CD14-positive monocyte (primary cell): Measurements from ENCODE around the gene MACROD2. TPM values are rescaled to one million over a fixed set of nuclear protein-coding genes. Genes with fewer than 3 reads are reported as not detected.

Source experiments
- DNase-seq, 3 donors: peaks; one replicate each; pipeline ENCODE4 v3.0.0-alpha.2; 2011 to 2022
- H2AFZ ChIP-seq: 2 replicates; pipeline ENCODE4 v1.6.0; 2012; ENCODE audit warnings: mild to moderate bottlenecking, low read depth, low read length, inconsistent platforms; ENCODE audit not compliant: insufficient read depth, poor library complexity, severe bottlenecking
- H3K27ac ChIP-seq, 2 donors: 1 replicate in 1 of 2; 2 replicates in 1 of 2; pipeline ENCODE4 v1.5.1; 2012 to 2013; ENCODE audit warnings: low read length in 2 of 2, control low read depth in 1 of 2, inconsistent platforms in 1 of 2, low read depth in 1 of 2, mild to moderate bottlenecking in 1 of 2
- H3K27me3 ChIP-seq, 2 donors: one replicate each; pipeline versions ENCODE4 v1.6.0 to v1.6.1; 2011 to 2013; ENCODE audit warnings: low read length in 2 of 2; ENCODE audit not compliant: control insufficient read depth in 2 of 2, insufficient read depth in 2 of 2
- H3K36me3 ChIP-seq, 2 donors: replicated peaks in 1 of 2; 1 replicate in 1 of 2; 2 replicates in 1 of 2; pipeline versions ENCODE4 v1.5.1 to v1.6.1; 2012 to 2013; ENCODE audit warnings: low read length in 2 of 2, control low read depth in 1 of 2, inconsistent platforms in 1 of 2, mild to moderate bottlenecking in 1 of 2; ENCODE audit not compliant: insufficient read depth in 2 of 2, control insufficient read depth in 1 of 2
- H3K4me1 ChIP-seq, 2 donors: 1 replicate in 1 of 2; 2 replicates in 1 of 2; pipeline versions ENCODE4 v1.5.1 to v1.6.1; 2012 to 2013; ENCODE audit warnings: low read length in 2 of 2, control low read depth in 1 of 2, inconsistent platforms in 1 of 2, mild to moderate bottlenecking in 1 of 2, moderate library complexity in 1 of 2; ENCODE audit not compliant: insufficient read depth in 2 of 2, control insufficient read depth in 1 of 2
- H3K4me2 ChIP-seq: replicated peaks from 2 replicates; pipeline ENCODE3; 2012; ENCODE audit warnings: low read length, moderate library complexity, mild to moderate bottlenecking; ENCODE audit not compliant: poor library complexity, severe bottlenecking; ENCODE audit errors: extremely low read depth
- H3K4me3 ChIP-seq, 3 experiments: fragments of 200-600 bp in 1 of 3; sonication (generic) in 1 of 3; replicated peaks in 1 of 3; 1 replicate in 2 of 3; 2 replicates in 1 of 3; pipeline ENCODE4 v1.5.1; 2011 to 2013; ENCODE audit warnings: low read length in 3 of 3, mild to moderate bottlenecking in 3 of 3, control low read depth in 2 of 3, low read depth in 2 of 3, inconsistent platforms in 1 of 3, moderate library complexity in 1 of 3
- H3K79me2 ChIP-seq: 2 replicates; pipeline ENCODE4 v1.6.0; 2012; ENCODE audit warnings: mild to moderate bottlenecking, control low read depth, inconsistent platforms, low read length, moderate library complexity; ENCODE audit not compliant: insufficient read depth
- H3K9ac ChIP-seq: 2 replicates; pipeline ENCODE4 v1.6.0; 2017; ENCODE audit warnings: low read length, mild to moderate bottlenecking; ENCODE audit not compliant: insufficient read depth, poor library complexity, severe bottlenecking
- H3K9me3 ChIP-seq, 2 donors: replicated peaks in 1 of 2; 1 replicate in 1 of 2; 2 replicates in 1 of 2; pipeline versions ENCODE4 v1.5.1 to v1.6.1; 2012 to 2013; ENCODE audit warnings: low read length in 2 of 2, control low read depth in 1 of 2; ENCODE audit not compliant: control insufficient read depth in 1 of 2, insufficient read depth in 1 of 2
- H4K20me1 ChIP-seq: 2 replicates; pipeline ENCODE4 v1.6.0; 2012; ENCODE audit warnings: mild to moderate bottlenecking, low read length, control low read depth, moderate library complexity; ENCODE audit not compliant: insufficient read depth
- H3K27ac Mint-ChIP-seq, 7 donors: one replicate each; pipeline ENCODE4 v1.8.0; 2020; ENCODE audit warnings: mild to moderate bottlenecking in 7 of 7, mixed read lengths in 7 of 7, moderate library complexity in 6 of 7, inconsistent platforms in 2 of 7
- H3K27me3 Mint-ChIP-seq, 3 donors: one replicate each; pipeline ENCODE4 v1.8.0; 2021 to 2022; ENCODE audit warnings: low read depth in 3 of 3, mild to moderate bottlenecking in 3 of 3, mixed read lengths in 3 of 3, moderate library complexity in 3 of 3, inconsistent platforms in 1 of 3
- H3K36me3 Mint-ChIP-seq, 2 donors: one replicate each; pipeline ENCODE4 v1.8.0; 2020; ENCODE audit warnings: mixed read lengths in 2 of 2, inconsistent platforms in 1 of 2, mild to moderate bottlenecking in 1 of 2
- H3K4me1 Mint-ChIP-seq: one replicate; pipeline ENCODE4 v1.8.0; 2020; ENCODE audit warnings: mild to moderate bottlenecking, mixed read lengths
- H3K4me3 Mint-ChIP-seq, 2 donors: one replicate each; pipeline ENCODE4 v1.8.0; 2020; ENCODE audit warnings: mild to moderate bottlenecking in 2 of 2, mixed read lengths in 2 of 2, moderate library complexity in 1 of 2
- H3K9me3 Mint-ChIP-seq, 7 donors: one replicate each; pipeline ENCODE4 v1.8.0; 2020 to 2022; ENCODE audit warnings: mixed read lengths in 7 of 7, mild to moderate bottlenecking in 6 of 7, moderate library complexity in 6 of 7, inconsistent platforms in 2 of 7
- WGBS: methylation state at CpG from one replicate; pipeline ENCODE4 v1.1.5; 2013; ENCODE audit warnings: missing lambda C conversion rate; ENCODE audit not compliant: insufficient coverage; 5-methylcytosine and 5-hydroxymethylcytosine counted together
- intact Hi-C, 2 donors: fragments of 100-400 bp; cut with micrococcal nuclease; formaldehyde crosslinking; loops; one replicate each; pipeline versions ENCODE4 v1.15.0 to v1.15.1; 2023
- polyA plus RNA-seq, 3 donors: library from polyadenylated mRNA; depleted of rRNA in 1 of 3; unstranded in 2 of 3; stranded (reverse) in 1 of 3; fragments of 300-500 nt in 2 of 3; fragments of >200 nt in 1 of 3; fragmentation: Illumina TruSeq in 2 of 3; gene quantifications; 1 replicate in 2 of 3; 2 replicates in 1 of 3; pipeline ENCODE4 v1.2.3, GENCODE V29; 2012 to 2021
- TF ChIP-seq, protein P1 (sequence below): fragments of 200-600 bp; IDR thresholded peaks from one replicate; pipeline ENCODE4 v1.8.0; 2022; ENCODE audit warnings: antibody characterized with exemption, mild to moderate bottlenecking

MACROD2 gene
- polyA plus RNA-seq, 3 donors: 0.23 TPM; not detected in 2

GRCh38 chr20:14707865-14708596 lies 712.7 kb downstream of the MACROD2 start:
- Histone ChIP-seq H3K27me3 (no peaks in the 10 kb centered on the region), H3K36me3 (no peaks in the 10 kb centered on the region), H3K4me2 (no peak overlapping the region), H3K9ac (no peak overlapping the region), H3K9me3 (no peaks in the 10 kb centered on the region), H4K20me1 (no peaks in the 10 kb centered on the region), H3K4me3 (no peak overlapping the region), H3K27ac (no peak overlapping the region), H3K79me2 (no peaks in the 10 kb centered on the region), H3K4me1 (no peaks in the 10 kb centered on the region), H2AFZ (no peak overlapping the region)
- H3K27ac Mint-ChIP-seq: no peak overlapping the region
- no peak overlapping the region for H3K4me3 Mint-ChIP-seq
- intact Hi-C loops: no loop called here
- WGBS: no CpG with 5 or more reads among the region's 2 CpGs
- TF ChIP-seq, protein P1, sequence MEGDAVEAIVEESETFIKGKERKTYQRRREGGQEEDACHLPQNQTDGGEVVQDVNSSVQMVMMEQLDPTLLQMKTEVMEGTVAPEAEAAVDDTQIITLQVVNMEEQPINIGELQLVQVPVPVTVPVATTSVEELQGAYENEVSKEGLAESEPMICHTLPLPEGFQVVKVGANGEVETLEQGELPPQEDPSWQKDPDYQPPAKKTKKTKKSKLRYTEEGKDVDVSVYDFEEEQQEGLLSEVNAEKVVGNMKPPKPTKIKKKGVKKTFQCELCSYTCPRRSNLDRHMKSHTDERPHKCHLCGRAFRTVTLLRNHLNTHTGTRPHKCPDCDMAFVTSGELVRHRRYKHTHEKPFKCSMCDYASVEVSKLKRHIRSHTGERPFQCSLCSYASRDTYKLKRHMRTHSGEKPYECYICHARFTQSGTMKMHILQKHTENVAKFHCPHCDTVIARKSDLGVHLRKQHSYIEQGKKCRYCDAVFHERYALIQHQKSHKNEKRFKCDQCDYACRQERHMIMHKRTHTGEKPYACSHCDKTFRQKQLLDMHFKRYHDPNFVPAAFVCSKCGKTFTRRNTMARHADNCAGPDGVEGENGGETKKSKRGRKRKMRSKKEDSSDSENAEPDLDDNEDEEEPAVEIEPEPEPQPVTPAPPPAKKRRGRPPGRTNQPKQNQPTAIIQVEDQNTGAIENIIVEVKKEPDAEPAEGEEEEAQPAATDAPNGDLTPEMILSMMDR: no peak
- no peak for DNase-seq
- no peaks in the 10 kb centered on the region for H3K27me3 Mint-ChIP-seq
- H3K4me1 Mint-ChIP-seq: no peaks in the 10 kb centered on the region
- H3K9me3 Mint-ChIP-seq: peaks cover 0 to 13% (median 5%) of the 10 kb centered on the region in 7 donors
- H3K36me3 Mint-ChIP-seq: no peaks in the 10 kb centered on the region

DNA sequence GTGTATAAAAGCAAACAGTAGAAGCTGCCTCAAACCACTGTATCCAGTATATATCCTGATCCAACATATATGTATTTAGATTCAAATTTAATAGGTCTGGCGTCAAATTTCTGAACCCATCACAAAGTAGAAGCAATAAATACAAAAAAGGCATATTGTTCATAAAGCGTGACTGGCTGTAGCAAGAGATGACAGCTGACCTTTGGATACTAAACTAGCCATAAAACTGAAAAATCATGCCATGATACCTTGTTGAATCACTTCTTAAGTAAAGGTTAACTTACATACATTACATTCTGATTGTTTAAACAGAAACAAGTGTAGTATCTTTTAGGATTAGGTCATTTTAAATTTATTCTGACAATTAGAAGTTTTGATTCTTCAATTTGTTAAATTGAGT lies 714.1 kb downstream of the MACROD2 start:
- WGBS: no CpG with 5 or more reads among the region's 2 CpGs

More for the DNA sequence above, 714.1 kb downstream of the MACROD2 start:
- Histone ChIP-seq H3K79me2 (no peaks in the 10 kb centered on the region), H3K36me3 (no peaks in the 10 kb centered on the region), H3K4me2 (no peak overlapping the region), H3K27me3 (no peaks in the 10 kb centered on the region), H2AFZ (no peak overlapping the region), H4K20me1 (no peaks in the 10 kb centered on the region), H3K9me3 (peaks cover 0 to 6% of the 10 kb centered on the region in 2 donors), H3K4me1 (no peaks in the 10 kb centered on the region), H3K9ac (no peak overlapping the region), H3K27ac (no peak overlapping the region), H3K4me3 (no peak overlapping the region)
- no peak overlapping the region for H3K4me3 Mint-ChIP-seq
- H3K9me3 Mint-ChIP-seq: peaks cover 0 to 13% (median 6%) of the 10 kb centered on the region in 7 donors
- DNase-seq: no peak
- H3K4me1 Mint-ChIP-seq: no peaks in the 10 kb centered on the region
- no peak overlapping the region for H3K27ac Mint-ChIP-seq
- TF ChIP-seq, protein P1: no peak
- no peaks in the 10 kb centered on the region for H3K36me3 Mint-ChIP-seq
- intact Hi-C loops: no loop called here
- H3K27me3 Mint-ChIP-seq: no peaks in the 10 kb centered on the region
